ENCODE measurements around the gene TMEM94. TPM values are rescaled to one million over a fixed set of nuclear protein-coding genes. Genes with fewer than 3 reads are reported as not detected.
A peak's percentile ranks its signal among the peaks of the same experiment; 100 is the strongest.

TMEM94 gene
- total and polyA plus RNA-seq, 9 of the 15 experiments (the other 6 are each of a cell fraction or from before 2014, with no cell fraction given), result 0.35 to 48.1 (median 14.4) TPM

GRCh38 chr17:75414488-75414887, 41.9 kb upstream of the TMEM94 start:
- no peak for TF ChIP-seq TRIM28 (IDR thresholded peaks at IDR 0.05)
- TF ChIP-seq ZFP36 (IDR thresholded peaks at IDR 0.05; ENCODE audit: low read depth, low read length, partially characterized antibody), result peak; percentile 88
- Histone ChIP-seq H3K27me3 (ENCODE audit: control insufficient read depth in 2 of 2, insufficient read depth in 2 of 2, low read length in 2 of 2) (peaks cover 0 to 9% of the 10 kb centered on the region in 2 experiments; a peak in 1 of 5 replicates), H4K20me1 (replicated peaks; ENCODE audit: control insufficient read depth, insufficient read depth, low read length) (no peaks in the 10 kb centered on the region), H3K9ac (ENCODE audit: insufficient read depth in 1 of 2, low read depth in 2 of 2, low read length in 2 of 2) (no peak overlapping the region), H2AFZ (ENCODE audit: low read depth, low read length) (no peak overlapping the region), H3K9me1 (ENCODE audit: control insufficient read depth, insufficient read depth, low read length) (no peaks in the 10 kb centered on the region), H3K4me2 (ENCODE audit: insufficient read depth, low read length) (no peak overlapping the region), H3K79me2 (ENCODE audit: control insufficient read depth, insufficient read depth, low read length) (no peaks in the 10 kb centered on the region), H3K27ac (ENCODE audit: extremely low read depth, low read depth, low read length) (no peak overlapping the region), H3K9me3 (replicated peaks; ENCODE audit: control insufficient read depth, insufficient read depth, low read depth, low read length) (no peaks in the 10 kb centered on the region), H3K36me3 (ENCODE audit: control insufficient read depth, insufficient read depth, low read length) (no peaks in the 10 kb centered on the region), H3K4me3 (no peak overlapping the region), H3K4me1 (replicated peaks in 1 of 2; ENCODE audit: control insufficient read depth in 2 of 2, insufficient read depth in 2 of 2, low read length in 2 of 2) (no peaks in the 10 kb centered on the region)
- DNase-seq (ENCODE audit: extremely low read depth in 1 of 4, low spot score in 3 of 4) (no peak), ATAC-seq (no peak), FAIRE-seq (no peak)
- in situ Hi-C loops (cut with MboI) (loop anchor here (5.0 to 10.0 kb wide), 3 partner anchors 102 to 300 kb away; partner anchors contain the start of genes GGA3 and MRPS7), intact Hi-C loops (cut with micrococcal nuclease) (no loop called here)
- 8% methylated on average over 1 of the region's 1 CpG for WGBS (ENCODE audit: insufficient coverage, low coverage, missing lambda C conversion rate)
- ChIA-PET CTCF (ENCODE audit: low intra/inter-chr PET ratio) (interaction anchor here (1.0 to 1.4 kb wide), 2 partner anchors 153 to 174 kb away, joined by 3 to 4 read pairs; partner anchors contain the start of gene GGA3), POLR2A (interaction anchor here (1.4 kb wide), 1 partner anchor 11 kb away, joined by 5 read pairs; no protein-coding TSS in a partner anchor)
- no TSS peak for BruUV-seq (replicated peaks)

GRCh38 chr17:75416006-75416405, 40.4 kb upstream of the TMEM94 start:
- ChIA-PET POLR2A (interaction anchor here (0.9 kb wide), 1 partner anchor 18 kb away, joined by 3 read pairs; no protein-coding TSS in a partner anchor), CTCF (ENCODE audit: low intra/inter-chr PET ratio) (interaction anchor here (0.7 to 1.1 kb wide), 2 partner anchors 10 to 298 kb away, joined by 3 read pairs; no protein-coding TSS in a partner anchor)
- Histone ChIP-seq H3K9me3 (replicated peaks; ENCODE audit: control insufficient read depth, insufficient read depth, low read depth, low read length) (no peaks in the 10 kb centered on the region), H3K36me3 (ENCODE audit: control insufficient read depth, insufficient read depth, low read length) (no peaks in the 10 kb centered on the region), H3K79me2 (ENCODE audit: control insufficient read depth, insufficient read depth, low read length) (no peaks in the 10 kb centered on the region), H3K4me2 (ENCODE audit: insufficient read depth, low read length) (no peak overlapping the region), H3K9me1 (ENCODE audit: control insufficient read depth, insufficient read depth, low read length) (no peaks in the 10 kb centered on the region), H3K27me3 (ENCODE audit: control insufficient read depth in 2 of 2, insufficient read depth in 2 of 2, low read length in 2 of 2) (peaks cover 0 to 9% of the 10 kb centered on the region in 2 experiments; a peak in 1 of 5 replicates), H4K20me1 (replicated peaks; ENCODE audit: control insufficient read depth, insufficient read depth, low read length) (no peaks in the 10 kb centered on the region), H3K9ac (ENCODE audit: insufficient read depth in 1 of 2, low read depth in 2 of 2, low read length in 2 of 2) (no peak overlapping the region), H3K27ac (ENCODE audit: extremely low read depth, low read depth, low read length) (no peak overlapping the region), H2AFZ (ENCODE audit: low read depth, low read length) (no peak overlapping the region), H3K4me3 (no peak overlapping the region), H3K4me1 (replicated peaks in 1 of 2; ENCODE audit: control insufficient read depth in 2 of 2, insufficient read depth in 2 of 2, low read length in 2 of 2) (no peaks in the 10 kb centered on the region)
- BruUV-seq (replicated peaks), result no TSS peak
- ATAC-seq (no peak), FAIRE-seq (no peak), DNase-seq (ENCODE audit: extremely low read depth in 1 of 4, low spot score in 3 of 4) (no peak)
- in situ Hi-C loops (cut with MboI), result loop anchor here (10.0 kb wide), 2 partner anchors 151 to 301 kb away; partner anchors contain the start of genes GGA3 and MRPS7
- 25% methylated on average over 9 of the region's 9 CpGs for WGBS (ENCODE audit: insufficient coverage, low coverage, missing lambda C conversion rate)
- intact Hi-C loops (cut with micrococcal nuclease), result no loop called here
- TF ChIP-seq CUX1 (CRISPR knock-in tag; IDR thresholded peaks at IDR 0.05), result no peak
- no peak for TF ChIP-seq ZNF280A (IDR thresholded peaks at IDR 0.05; ENCODE audit: low read depth, partially characterized antibody)
- TF ChIP-seq PYGO2 (tag; IDR thresholded peaks at IDR 0.05), result no peak
- TF ChIP-seq RBM17 (IDR thresholded peaks at IDR 0.05; ENCODE audit: borderline replicate concordance, low read depth, low read length), result no peak
